NCI-H2107 treated with DMSO at 0.1 percent for 48 hours (cell line): Measurements from ENCODE around the gene EIF4A3.
"Not testable (repeated sequence)": the region's sequence is repeated elsewhere in the genome, so short reads cannot be mapped to it uniquely, and the experiment has no call there.

Source experiments
- DNase-seq: peaks from one replicate; lab custom pipeline; 2025; ENCODE audit not compliant: unreplicated experiment; lab: John Stamatoyannopoulos, UW

The EIF4A3 gene

GRCh38 chr17:80101011-80101945, 45.6 kb downstream of the EIF4A3 start, which contains the start of gene GAA:
Gene GAA, plus strand, starts transcription at chr17:80101581. Its CDS starts 3,006 bp downstream, at chr17:80104587.
- peak; percentile 25 for DNase-seq

GRCh38 chr17:80100035-80100323, 46.9 kb downstream of the EIF4A3 start:
- no peak for DNase-seq

DNA sequence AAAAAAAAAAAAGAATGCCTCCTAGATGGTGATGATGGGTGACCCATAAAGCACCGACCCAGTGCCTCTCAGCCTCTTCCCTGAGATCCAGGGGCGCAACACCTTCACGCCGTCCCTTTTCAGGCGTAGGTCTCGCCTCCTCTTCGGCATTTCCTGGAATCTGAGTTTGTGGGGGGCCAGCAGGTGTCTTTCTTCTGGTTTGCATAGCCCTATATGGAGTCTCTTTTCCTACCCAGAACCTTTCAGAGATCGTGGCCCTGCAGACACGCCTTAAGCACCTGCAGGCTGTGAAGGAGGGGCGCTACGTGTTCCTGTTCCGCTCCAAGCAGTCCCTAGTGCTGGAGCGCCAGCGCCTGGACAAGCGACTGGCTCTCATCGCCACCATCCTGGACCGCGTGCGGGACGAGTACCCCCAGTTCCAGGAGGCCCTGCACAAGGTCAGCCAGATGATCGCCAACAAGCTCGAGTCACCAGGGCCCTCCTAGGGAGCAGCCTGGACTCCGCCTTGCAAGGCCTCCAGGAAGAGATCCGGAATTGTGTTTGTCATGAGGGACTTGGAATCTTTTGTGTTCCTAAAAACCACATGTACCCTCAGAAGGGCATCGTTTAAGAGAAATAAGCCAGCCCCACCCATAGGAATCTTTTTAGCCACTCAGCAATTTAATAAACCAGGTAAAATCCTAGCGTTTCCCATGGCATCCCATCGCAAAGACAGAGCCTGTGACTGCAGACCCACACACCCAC, 47.5 kb downstream of the EIF4A3 start:
- DNase-seq, result no peak

- no peak for DNase-seq
These were observed 48.9 kb downstream of the EIF4A3 start for GRCh38 chr17:80097844-80098691.

GRCh38 chr17:80097127-80097621, 49.8 kb downstream of the EIF4A3 start:
- no peak for DNase-seq

GRCh38 chr17:80096561-80097021, 50.3 kb downstream of the EIF4A3 start:
- DNase-seq, result no peak

GRCh38 chr17:80095844-80096475, 51.0 kb downstream of the EIF4A3 start:
- no peak for DNase-seq

GRCh38 chr17:80095038-80095843, 51.7 kb downstream of the EIF4A3 start:
- DNase-seq, result no peak

GRCh38 chr17:80092959-80093358, 54.0 kb downstream of the EIF4A3 start:
- DNase-seq, result no peak

- DNase-seq, result no peak
These were observed 55.6 kb downstream of the EIF4A3 start for GRCh38 chr17:80091376-80091775.

GRCh38 chr17:80090164-80090563, 56.8 kb downstream of the EIF4A3 start:
- DNase-seq, result not testable (repeated sequence)

- DNase-seq, result no peak
These were observed 57.2 kb downstream of the EIF4A3 start for GRCh38 chr17:80089762-80090161.

DNA sequence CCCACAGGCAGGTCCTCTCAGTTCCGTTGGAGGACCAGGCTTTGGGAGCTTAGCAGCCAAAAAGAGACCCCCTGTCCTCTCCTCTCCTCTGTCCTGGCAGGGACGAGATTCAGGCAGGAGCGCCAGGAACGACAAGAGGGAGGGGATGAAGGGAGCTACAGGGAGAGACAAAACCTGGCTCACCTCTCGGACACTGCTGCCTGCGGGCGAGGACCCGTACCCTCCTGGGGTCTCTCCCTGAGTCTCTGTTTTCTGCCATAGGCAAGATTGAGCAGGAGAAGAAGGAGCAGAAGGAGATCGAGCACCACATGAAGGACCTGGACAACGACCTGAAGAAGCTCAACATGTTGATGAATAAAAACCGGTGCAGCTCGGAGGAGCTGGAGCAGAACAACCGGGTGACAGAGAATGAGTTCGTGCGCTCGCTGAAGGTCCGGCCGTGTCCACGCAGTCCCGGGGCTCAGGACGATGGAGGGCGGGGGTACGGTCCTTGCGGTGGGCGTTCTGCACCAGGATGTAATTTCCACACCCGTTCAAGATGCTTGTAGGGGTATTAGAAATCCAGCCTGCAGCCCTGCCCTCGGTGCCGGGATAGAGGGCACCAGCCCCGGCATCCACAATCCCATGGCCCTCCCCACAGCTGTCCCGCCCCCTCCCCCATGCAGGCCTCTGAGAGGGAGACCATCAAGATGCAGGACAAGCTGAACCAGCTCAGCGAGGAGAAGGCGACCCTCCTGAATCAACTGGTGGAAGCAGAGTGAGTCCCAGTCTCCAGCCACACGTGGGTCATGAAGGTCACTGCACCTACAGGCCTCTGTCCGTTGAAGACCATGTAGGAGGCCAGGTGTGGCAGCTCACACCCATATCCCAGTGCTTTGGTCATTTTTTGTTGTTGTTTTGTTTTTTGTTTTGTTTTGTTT, 59.3 kb downstream of the EIF4A3 start:
- no peak for DNase-seq

- DNase-seq, result no peak
These were observed 60.3 kb downstream of the EIF4A3 start for GRCh38 chr17:80086616-80087015.

DNA sequence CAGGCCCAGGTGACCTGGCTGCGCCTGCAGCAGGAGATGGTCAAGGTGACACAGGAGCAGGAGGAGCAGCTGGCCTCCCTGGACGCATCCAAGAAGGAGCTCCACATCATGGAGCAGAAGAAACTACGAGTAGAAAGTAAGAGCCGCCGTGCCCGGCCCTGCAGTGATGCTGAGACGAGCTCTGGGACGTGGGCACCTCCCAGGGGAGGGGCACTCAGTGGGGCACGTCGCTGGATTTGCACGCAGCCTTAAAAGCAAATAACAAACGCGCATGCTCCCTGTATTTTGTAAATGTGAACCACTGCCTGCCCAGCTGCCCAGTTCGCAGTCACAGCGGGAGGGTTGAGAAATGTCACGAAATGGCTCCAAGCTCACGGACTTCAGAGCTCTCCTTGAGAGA, 60.8 kb downstream of the EIF4A3 start:
- DNase-seq, result no peak

GRCh38 chr17:80084773-80085172, 62.2 kb downstream of the EIF4A3 start:
- no peak for DNase-seq
